ENCODE data around the gene GLCCI1.

Gene GLCCI1

DNA sequence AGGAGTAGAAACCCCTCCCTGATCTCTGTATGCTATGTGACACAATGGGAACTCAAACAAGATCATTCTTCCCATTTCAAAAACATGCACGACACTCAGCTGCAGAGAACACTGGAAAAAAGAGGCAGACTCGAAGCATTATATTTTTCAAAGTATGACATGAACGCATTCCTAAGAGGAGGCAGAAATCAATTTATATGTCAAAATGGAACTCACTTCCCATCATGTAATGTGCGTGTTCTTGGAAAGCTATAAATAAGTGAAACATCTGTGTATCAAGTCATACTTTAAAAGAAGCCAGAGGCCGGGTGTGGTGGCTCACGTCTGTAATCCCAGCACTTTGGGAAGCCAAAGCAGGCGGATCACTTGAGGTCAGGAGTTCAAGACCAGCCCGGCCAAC, 150.7 kb downstream of the GLCCI1 start:
- ChIA-PET CTCF (no interaction called here), POLR2A (no interaction called here)
- DNase-seq (ENCODE audit: extremely low spot score): no peak
- TF ChIP-seq FOXK2 (IDR thresholded peaks at IDR 0.05): no peak
- TF ChIP-seq FOXM1 (IDR thresholded peaks at IDR 0.05; ENCODE audit: borderline replicate concordance): no peak
- TF ChIP-seq L3MBTL2 (conservative IDR thresholded peaks at IDR 0.05): no peak
- TF ChIP-seq ELF4 (IDR thresholded peaks at IDR 0.05): no peak
- no peak for TF ChIP-seq NFRKB (IDR thresholded peaks at IDR 0.05)
- no peak for TF ChIP-seq ARNT (IDR thresholded peaks at IDR 0.05)
- TF ChIP-seq CTBP1 (IDR thresholded peaks at IDR 0.05; ENCODE audit: borderline replicate concordance): no peak
- TF ChIP-seq SUZ12 (IDR thresholded peaks at IDR 0.05): no peak
- TF ChIP-seq LEF1 (IDR thresholded peaks at IDR 0.05; ENCODE audit: borderline replicate concordance): no peak
- no peak for TF ChIP-seq TARDBP (IDR thresholded peaks at IDR 0.05)
- TF ChIP-seq FOXA1 (IDR thresholded peaks at IDR 0.05): no peak
- TF ChIP-seq SP1 (IDR thresholded peaks at IDR 0.05): no peak
- TF ChIP-seq ZNF384 (IDR thresholded peaks at IDR 0.05): no peak
- TF ChIP-seq BHLHE40 (IDR thresholded peaks at IDR 0.05; ENCODE audit: borderline replicate concordance): no peak
- TF ChIP-seq, protein P1, sequence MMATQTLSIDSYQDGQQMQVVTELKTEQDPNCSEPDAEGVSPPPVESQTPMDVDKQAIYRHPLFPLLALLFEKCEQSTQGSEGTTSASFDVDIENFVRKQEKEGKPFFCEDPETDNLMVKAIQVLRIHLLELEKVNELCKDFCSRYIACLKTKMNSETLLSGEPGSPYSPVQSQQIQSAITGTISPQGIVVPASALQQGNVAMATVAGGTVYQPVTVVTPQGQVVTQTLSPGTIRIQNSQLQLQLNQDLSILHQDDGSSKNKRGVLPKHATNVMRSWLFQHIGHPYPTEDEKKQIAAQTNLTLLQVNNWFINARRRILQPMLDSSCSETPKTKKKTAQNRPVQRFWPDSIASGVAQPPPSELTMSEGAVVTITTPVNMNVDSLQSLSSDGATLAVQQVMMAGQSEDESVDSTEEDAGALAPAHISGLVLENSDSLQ (IDR thresholded peaks at IDR 0.05): no peak
- no peak for TF ChIP-seq HDGF (IDR thresholded peaks at IDR 0.05; ENCODE audit: borderline replicate concordance)

DNA sequence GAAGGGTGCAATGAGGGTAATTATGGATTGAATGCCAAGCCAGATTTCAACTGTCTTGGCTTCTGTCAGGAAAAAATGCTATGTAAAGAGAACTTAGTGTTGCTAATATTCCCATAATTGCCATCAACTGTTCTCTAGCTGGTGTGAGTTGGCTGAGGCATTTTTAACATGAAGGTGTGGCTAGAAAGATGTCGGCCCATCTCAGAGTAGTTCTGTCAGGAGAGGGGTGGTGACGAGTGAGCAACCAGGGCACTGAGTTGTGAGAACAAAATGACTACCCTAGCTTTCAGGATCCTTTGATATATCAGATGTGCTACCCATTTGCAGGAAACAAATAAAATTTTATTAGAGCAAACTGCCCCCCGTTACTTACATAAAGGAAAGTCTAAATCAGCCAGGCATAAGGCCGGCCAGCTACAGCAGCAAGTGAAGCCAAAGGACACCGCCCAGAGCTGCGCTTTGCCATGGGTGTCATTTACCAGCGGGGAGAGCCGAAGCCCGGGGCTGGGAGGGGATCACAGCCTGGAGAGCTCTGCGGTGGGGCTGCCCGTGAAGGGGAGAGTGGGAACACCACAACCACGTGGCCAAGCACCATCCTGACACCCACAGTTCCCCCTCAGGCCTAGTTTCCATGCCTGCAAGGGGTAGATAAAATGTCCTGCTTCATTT, 151.9 kb downstream of the GLCCI1 start:
- TF ChIP-seq ARNT (IDR thresholded peaks at IDR 0.05) (no peak), ELF4 (IDR thresholded peaks at IDR 0.05) (no peak), FOXK2 (IDR thresholded peaks at IDR 0.05) (no peak), BHLHE40 (IDR thresholded peaks at IDR 0.05; ENCODE audit: borderline replicate concordance) (no peak), SUZ12 (IDR thresholded peaks at IDR 0.05) (no peak), SP1 (IDR thresholded peaks at IDR 0.05) (no peak), LEF1 (IDR thresholded peaks at IDR 0.05; ENCODE audit: borderline replicate concordance) (no peak), FOXM1 (IDR thresholded peaks at IDR 0.05; ENCODE audit: borderline replicate concordance) (no peak), CTBP1 (IDR thresholded peaks at IDR 0.05; ENCODE audit: borderline replicate concordance) (no peak), ZNF384 (IDR thresholded peaks at IDR 0.05) (no peak), L3MBTL2 (conservative IDR thresholded peaks at IDR 0.05) (no peak), FOXA1 (IDR thresholded peaks at IDR 0.05) (no peak), TARDBP (IDR thresholded peaks at IDR 0.05) (no peak), NFRKB (IDR thresholded peaks at IDR 0.05) (no peak), HDGF (IDR thresholded peaks at IDR 0.05; ENCODE audit: borderline replicate concordance) (no peak)
- TF ChIP-seq, protein P1 (IDR thresholded peaks at IDR 0.05): no peak
- POLR2A ChIA-PET: no interaction called here
- CTCF ChIA-PET: no interaction called here
- DNase-seq (ENCODE audit: extremely low spot score): no peak

DNA sequence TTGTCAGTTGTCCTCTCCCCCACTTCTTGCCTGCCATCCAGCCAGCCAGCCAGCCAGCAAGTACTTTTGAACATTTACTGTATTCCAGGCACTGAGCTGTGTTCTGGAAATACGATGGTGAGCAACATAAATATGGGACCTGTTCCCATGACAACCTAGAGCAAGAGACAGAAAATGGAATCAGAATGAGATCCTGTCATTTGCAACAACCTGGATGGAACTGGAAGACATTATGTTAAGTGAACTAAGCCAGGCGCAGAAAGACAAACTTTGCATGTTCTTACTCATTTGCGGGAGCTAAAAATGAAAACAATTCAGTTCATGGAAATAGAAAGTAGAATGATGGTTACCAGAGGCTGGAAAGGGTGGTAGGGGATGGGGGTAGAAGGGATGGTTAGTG, 152.6 kb downstream of the GLCCI1 start:
- TF ChIP-seq CTBP1 (IDR thresholded peaks at IDR 0.05; ENCODE audit: borderline replicate concordance): no peak
- no peak for TF ChIP-seq FOXM1 (IDR thresholded peaks at IDR 0.05; ENCODE audit: borderline replicate concordance)
- no peak for TF ChIP-seq HDGF (IDR thresholded peaks at IDR 0.05; ENCODE audit: borderline replicate concordance)
- TF ChIP-seq FOXK2 (IDR thresholded peaks at IDR 0.05): no peak
- TF ChIP-seq ARNT (IDR thresholded peaks at IDR 0.05): no peak
- TF ChIP-seq, protein P1 (IDR thresholded peaks at IDR 0.05): no peak
- no peak for TF ChIP-seq L3MBTL2 (conservative IDR thresholded peaks at IDR 0.05)
- TF ChIP-seq NFRKB (IDR thresholded peaks at IDR 0.05): no peak
- TF ChIP-seq SP1 (IDR thresholded peaks at IDR 0.05): no peak
- ChIA-PET POLR2A (no interaction called here), CTCF (no interaction called here)
- DNase-seq (ENCODE audit: extremely low spot score): no peak

DNA sequence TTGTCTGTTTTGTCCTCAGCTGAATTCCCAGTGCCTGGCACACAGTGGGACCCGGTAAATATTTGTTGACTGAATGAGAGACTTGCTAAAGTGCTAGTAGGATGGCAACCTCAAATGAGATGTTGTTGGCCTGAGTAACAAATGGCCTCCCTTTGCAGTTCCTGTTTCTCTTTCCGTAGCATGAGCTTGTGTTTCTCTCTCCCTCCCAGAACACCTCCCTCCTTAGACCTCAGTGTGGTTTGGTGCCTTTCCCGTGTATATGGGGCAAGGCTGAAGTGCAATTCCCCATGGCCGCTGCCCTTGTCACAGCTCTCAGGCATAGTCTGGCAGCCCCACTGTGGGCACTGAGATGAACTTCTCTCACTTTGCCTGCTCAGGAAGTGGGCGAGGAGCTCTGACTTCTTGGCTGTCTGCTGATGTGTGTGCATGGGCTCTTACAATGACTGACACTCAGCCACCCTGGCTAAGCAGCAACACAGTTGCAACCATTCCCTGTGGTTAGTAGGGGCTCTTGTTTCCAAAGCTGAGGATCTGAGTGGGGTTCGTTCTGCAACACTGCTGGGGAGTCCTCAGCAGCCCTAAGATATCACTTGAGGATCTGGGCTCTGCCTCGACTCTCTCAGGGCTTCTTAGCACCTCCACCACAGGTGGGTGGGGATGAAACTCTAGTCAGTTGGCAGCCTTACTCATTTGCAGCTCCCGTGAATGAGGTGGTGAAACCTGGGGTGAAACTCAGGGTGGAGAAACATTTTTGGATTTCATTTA, 157.3 kb downstream of the GLCCI1 start:
- POLR2A ChIA-PET: no interaction called here
- no peak for DNase-seq (ENCODE audit: extremely low spot score)
- CTCF ChIA-PET: no interaction called here
- TF ChIP-seq FOXM1 (IDR thresholded peaks at IDR 0.05; ENCODE audit: borderline replicate concordance) (no peak), TARDBP (IDR thresholded peaks at IDR 0.05) (no peak), BHLHE40 (IDR thresholded peaks at IDR 0.05; ENCODE audit: borderline replicate concordance) (no peak), FOXA1 (IDR thresholded peaks at IDR 0.05) (no peak), SUZ12 (IDR thresholded peaks at IDR 0.05) (no peak), CTBP1 (IDR thresholded peaks at IDR 0.05; ENCODE audit: borderline replicate concordance) (no peak), SP1 (IDR thresholded peaks at IDR 0.05) (no peak), HDGF (IDR thresholded peaks at IDR 0.05; ENCODE audit: borderline replicate concordance) (no peak)
- TF ChIP-seq, protein P1 (IDR thresholded peaks at IDR 0.05): no peak

DNA sequence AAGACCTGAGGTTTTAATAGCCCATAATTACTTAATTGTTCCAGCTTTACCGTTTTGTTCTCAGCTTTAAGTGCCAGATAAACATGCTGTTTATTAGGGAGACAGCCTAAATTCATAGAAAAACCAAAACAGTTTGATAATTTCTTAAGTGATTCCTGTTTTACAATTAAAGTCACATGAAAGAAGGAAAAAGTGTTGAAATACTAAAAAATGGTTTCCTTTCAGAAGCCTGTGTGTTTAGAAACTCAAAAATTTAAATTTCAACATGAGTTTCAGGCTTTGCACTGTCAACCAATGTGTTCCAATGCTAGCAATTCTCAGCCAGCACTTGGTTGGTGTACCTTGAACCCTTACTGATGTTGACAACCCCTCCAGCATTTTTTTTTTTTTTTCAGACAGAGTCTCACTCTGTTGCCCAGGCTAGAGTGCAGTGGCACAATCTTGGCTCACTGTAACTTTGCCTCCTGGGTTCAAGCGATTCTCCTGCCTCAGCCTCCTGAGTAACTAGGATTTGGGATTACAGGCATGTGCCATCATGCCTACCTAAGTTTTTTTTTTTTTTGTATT, 158.1 kb downstream of the GLCCI1 start:
- POLR2A ChIA-PET: no interaction called here
- CTCF ChIA-PET: no interaction called here
- TF ChIP-seq ELF4 (IDR thresholded peaks at IDR 0.05): no peak
- no peak for DNase-seq (ENCODE audit: extremely low spot score)

All from HEK293T (cell line).